Tibial nerve (tissue), 4 donors: ENCODE data around the gene C1QTNF9.

Experiments
- CTCF ChIP-seq, 5 experiments: fragments of 200-600 bp in 3 of 5; fragments of 450-650 bp in 2 of 5; sonication (generic) in 3 of 5; IDR thresholded peaks; one replicate each; pipeline ENCODE4 v1.5.1; 2016 to 2019; ENCODE audit warnings: antibody characterized with exemption in 5 of 5, mild to moderate bottlenecking in 3 of 5, moderate library complexity in 2 of 5
- EP300 ChIP-seq, 2 donors: sonication (generic); formaldehyde crosslinking; IDR thresholded peaks; one replicate each; pipeline ENCODE4 v1.6.1; 2017; ENCODE audit warnings: antibody characterized with exemption in 2 of 2, mild to moderate bottlenecking in 1 of 2
- POLR2A ChIP-seq, 2 donors: fragments of 450-650 bp; IDR thresholded peaks; one replicate each; pipeline ENCODE4 v1.6.1; 2017; ENCODE audit warnings: antibody characterized with exemption in 2 of 2, mild to moderate bottlenecking in 2 of 2, moderate library complexity in 2 of 2

GRCh38 chr13:24341439-24341838, 32.1 kb downstream of the C1QTNF9 start:
- TF ChIP-seq EP300 (IDR thresholded peaks at IDR 0.05) (no peak), CTCF (IDR thresholded peaks at IDR 0.05) (no peak), POLR2A (IDR thresholded peaks at IDR 0.05) (no peak)
